Lung microvascular endothelial cell (primary cell): ENCODE results near the gene CEP131. TPM values are rescaled to one million over a fixed set of nuclear protein-coding genes. Genes with fewer than 3 reads are reported as not detected.
A peak's percentile ranks its signal among the peaks of the same experiment; 100 is the strongest.

Experiments used
- DNase-seq, 2 donors: peaks; one replicate each; pipeline versions ENCODE4 v3.0.0 to v3.0.0-alpha.2; 2010; ENCODE audit warnings: low read depth in 2 of 2
- total RNA-seq: library from RNA; depleted of rRNA; stranded (reverse); fragments of >200 nt; gene quantifications from 2 replicates; pipeline ENCODE4 v1.2.1, GENCODE V29; 2014

CEP131 gene
- total RNA-seq, 1 donor from 2014 or later = 4.4 TPM

DNA sequence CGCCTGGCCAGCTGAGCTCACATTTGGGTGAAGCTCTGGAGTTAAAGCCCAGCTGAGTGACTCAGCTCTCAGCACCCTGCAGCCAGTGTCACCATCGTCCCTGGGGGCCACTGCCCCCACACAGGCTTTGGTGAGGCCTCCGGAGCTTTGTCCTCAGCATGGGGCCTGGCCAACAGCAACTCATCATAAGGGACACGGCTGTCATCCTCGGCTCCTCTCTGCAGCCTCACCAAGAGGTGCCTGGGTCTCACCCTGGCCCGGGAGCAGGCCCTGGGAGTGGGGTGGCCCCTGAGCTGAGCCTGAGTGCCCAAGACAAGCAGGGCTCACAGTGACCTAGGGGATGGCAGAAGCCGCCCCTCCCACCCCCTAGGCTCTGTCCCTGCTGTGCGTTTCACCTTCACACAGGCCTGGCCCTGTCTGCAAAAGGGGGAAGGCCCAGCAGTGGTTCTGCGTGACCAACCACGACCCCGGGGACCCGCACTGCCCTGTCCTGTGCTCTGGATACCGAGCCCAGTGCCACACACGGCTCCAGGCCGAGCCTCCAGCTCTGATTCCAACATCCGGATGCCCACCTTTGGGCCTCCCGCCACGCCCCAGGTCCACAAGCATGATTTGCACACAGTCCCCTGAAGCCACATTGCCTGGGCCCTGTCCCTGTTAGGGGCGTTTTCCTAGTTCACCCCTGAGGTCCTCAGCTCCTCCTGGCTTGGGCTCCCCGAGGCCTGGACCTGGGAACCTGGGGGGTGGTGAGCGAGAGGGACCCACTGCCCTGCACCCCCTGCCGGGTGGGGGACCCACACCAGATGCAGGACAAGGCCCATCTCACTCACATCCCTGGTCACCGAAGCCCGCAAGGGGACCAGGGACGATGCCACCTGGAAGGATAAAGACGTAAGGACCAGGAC lies 34.9 kb downstream of the CEP131 start:
- DNase-seq = no peak

DNA sequence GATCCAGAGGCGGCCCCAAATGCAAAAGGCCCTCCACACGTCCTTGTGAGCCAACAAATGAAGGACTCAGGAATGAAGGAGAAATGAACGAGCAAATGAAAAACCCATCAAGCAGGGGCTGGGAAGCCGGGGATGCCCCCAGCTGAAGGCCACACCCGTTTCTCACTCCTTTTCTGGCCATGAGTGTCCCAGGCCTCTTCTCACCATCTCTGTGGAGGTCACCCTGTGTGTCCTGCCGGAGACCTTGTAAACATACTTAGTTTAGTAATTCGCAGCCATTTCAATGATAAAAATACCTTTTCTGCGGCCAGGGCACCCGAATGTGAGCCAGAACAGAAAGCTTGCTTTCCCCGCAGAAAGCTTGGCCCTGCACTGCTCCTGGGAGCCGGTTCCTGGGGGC lies 35.6 kb downstream of the CEP131 start:
- DNase-seq = no peak

DNA sequence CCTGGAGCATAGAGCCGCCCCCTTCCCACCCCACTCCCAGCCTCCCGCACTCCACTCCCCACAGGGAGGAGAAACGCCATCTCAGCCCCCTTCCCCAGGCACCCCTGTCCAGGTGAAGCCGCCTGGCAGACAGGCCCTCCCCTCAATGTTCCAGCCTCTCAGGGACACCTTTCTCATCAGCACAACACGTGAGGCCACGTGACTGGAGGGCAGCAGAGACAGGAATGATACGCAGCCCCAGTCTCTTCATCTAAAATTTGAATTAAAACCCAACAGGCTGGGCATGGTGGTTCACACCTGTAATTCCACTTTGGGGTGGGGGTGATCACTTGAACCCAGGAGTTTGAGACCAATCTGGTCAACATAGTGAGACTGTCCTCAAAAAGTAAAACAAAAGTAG lies 36.6 kb downstream of the CEP131 start:
- DNase-seq = no peak

DNA sequence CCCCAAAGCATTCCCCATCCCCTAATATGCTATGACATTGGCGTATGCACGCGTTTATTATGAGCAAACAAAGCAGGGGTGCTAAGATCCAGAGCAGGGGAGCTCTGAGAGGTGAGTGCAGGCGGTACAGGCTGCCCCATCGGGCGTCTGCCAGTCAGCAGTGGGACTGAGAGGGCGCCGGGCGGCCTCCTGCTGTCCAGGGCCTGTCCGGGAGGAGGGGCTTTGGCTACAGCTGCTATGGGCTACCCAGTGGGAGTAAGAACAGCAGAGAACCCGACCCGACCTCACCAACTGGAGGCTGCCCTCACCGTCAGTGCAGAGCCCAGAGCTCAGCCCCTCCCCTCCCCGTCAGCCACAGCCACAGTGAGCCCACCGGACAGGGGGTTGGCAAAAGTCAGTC lies 38.2 kb downstream of the CEP131 start:
- no peak for DNase-seq

DNA sequence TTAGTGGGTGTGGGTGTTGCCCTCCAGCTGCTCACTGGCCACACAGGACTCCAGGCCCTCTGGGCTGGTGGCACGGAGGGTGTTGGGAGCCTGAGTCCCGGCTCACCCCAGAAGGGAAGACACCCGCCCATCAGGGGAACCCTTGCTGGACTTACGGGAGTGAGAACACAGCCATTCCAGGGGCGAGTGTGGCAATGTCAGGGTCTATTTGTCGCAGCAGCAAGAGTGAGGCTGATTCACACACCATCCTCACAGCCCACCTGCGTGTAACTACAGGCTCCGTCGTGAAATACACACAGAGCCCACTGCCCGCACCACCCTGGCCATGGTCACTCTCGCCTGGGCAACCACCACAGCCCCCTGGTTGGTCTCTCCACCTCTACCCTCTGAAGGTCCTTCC lies 39.0 kb downstream of the CEP131 start:
- no peak for DNase-seq

DNA sequence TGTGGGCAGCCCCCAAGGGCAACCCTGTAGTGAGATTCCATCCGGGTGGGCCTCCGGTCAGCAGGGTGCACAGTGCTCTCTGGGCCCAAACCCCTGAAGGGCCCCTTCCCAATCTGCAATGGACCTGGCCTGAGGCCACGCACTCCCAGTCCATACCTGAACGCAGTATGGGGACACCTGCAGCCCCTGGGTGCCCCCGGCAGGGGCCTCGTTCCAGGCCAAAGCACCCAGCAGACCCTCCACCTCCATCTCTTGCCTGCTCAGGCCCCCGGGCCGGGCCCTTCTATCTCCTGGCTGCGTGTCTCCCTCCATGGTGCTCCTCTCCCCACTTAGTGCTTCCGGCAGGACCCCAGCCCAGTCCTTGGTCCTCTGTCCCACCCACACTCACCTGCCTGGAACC lies 39.4 kb downstream of the CEP131 start:
- no peak for DNase-seq

DNA sequence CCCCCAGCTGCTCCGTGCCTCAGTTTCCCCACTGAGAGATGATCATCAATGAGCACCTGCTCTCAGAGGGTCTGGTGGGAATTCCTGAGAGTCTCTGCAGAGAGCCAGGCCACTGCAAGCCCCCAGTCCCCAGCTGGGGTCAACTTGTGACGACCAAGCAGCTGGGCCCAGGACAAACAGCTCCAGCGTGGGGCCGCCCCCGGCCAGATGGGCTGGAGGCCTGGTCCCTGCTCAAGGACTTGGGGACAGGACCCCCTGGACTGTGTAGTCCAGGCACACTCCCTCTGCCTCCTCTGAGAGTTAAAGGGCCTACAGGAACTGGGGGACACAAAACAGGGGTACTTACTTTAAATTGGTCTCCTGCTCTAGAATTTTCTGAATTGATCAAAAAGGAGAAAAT lies 40.2 kb downstream of the CEP131 start:
- no peak for DNase-seq

DNA sequence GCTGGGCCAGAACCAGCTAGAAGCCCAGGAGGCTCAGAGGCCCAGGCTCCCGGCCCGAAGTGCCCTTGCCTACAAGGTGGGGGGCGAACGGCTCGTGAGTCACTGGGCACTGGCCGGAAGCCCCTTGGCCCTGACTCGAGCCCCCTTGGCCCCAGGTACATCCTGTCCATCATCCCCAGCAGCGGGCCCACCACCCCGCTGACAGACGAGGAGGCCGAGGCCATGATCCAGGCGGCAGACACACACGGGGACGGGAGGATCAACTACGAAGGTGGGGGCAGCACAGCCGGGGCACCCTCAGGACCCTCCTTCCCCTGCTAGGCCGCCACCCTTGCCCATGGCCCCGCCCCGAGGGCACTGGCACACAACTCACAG lies 41.0 kb downstream of the CEP131 start:
- DNase-seq = no peak

DNA sequence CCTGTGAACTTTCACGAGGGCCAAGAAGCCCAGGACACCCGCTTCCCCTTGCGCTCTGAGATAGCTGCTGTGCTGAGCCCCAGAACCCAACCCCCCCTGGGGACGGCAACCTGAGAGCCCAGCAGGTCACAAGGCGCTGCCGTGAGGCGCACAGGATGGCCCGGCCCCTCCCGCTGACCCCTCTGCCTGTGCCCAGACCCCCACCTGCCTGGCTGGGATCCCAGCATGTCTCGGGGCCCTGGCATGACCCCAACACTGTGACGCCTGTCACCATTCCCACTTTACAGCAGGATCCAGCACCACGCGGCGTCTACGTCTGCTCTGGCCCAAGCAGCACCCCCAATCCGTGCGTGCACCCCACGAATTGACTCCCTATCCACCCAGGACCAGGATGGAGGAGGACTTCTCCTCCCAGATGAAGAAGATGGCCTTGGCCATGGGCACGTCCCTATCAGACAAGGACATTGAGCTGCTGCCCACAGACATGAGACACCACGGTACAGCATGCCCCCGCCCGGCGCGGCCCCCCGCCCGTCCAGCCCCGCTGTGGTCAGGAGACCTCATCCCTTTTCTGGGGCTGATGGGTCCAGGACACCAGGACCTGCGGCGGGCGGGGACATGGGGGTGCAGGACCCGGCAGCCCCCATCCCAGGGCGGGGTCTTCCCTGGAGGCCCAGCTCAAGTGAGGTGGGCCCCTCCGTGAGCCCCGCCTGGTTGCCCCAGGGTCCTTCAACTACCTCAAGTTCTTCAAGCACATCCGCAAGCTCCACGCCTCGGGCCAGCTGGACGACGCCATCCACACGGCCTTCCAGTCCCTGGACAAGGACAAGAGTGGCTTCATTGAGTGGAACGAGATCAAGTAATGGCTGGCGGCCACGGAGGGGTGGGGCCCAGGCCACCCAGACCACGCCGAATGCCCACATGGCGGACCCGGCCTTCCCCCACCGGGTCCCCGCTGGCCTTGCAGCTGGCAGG lies 41.6 kb downstream of the CEP131 start:
- DNase-seq = no peak

DNA sequence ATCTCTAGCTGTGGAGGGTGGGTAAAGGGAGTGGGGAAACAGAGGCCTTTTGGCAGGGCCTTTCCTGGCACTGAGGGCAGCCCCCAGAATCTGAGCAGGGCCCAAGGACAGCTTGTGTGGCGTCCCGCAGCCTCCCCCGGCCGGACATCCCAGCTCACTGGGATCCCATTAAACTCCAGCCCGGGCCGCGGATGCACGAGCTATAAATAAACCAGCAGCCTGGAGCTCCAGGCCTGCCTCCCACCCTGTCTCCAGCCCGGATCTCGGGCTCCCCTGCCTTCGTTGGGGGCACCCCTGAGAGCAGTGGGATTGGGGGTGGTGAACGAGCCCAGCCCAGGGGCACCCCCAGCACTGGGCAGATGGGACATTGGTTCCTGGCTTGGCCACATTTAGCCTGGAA lies 42.9 kb downstream of the CEP131 start:
- DNase-seq = no peak

DNA sequence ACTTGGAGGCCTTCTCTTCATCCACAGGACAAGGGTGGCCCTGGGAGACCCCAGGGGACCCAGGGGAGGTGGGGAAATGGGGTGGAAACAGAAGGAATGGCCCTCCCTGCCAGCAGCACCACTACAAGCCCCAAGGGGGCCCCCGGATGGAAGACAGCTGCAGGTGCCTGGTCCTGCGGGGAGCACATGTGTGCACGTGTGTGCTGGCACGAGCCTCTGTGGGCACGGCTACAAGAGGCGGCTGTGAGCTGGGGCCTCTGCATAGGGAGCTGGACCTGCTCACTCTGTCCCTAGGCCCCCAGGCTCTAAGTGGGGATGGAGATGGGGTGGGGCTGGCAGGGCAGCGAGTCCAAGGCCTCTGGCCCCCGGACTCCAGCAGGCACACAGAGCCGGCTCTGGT lies 43.5 kb downstream of the CEP131 start:
- DNase-seq = no peak

DNA sequence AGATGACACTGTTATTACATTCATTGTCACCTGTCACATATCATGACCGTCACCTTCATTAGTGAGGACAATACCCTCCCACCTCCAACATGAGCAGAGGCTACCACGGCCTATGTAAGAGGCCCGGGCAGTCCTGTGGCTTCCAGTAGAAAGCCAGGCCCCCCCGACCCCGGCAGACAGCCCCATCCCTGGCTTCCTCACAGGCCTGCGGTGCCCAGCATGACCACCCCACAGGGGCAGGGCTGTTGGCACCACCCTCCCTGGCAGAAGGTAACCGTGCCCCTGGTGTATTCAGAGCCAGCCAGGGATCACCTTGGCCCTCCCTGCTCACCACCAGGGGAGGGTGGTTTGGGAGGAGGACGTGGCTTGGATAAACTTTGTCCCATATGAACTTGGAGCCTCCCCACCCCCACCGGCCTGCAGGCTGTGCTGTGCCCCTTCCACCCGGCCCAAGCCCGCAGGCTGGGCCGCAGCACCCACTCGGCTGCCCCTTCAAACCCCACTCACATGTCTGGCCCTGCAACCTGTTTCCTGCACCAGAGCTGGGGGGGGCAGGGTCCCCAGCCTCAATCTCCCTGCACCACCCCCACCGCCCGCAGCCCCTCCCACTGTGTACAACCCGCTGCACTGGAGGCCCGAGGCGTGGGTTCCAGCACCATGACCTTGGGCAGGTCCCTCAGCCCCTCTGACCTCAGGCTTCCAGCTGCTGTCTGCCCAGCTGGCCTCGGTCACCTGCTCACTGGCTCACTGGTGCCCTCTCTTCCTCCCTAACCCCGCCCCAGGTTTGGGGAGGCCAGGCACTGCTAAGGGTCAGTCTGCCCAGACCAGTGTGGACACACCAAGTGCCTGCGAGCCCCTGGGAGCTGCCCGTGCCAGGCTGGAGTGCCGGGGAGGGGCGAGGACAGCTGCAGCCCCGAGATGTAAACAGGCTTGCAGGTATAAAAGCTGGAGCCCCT lies 44.4 kb downstream of the CEP131 start:
- DNase-seq = no peak

DNA sequence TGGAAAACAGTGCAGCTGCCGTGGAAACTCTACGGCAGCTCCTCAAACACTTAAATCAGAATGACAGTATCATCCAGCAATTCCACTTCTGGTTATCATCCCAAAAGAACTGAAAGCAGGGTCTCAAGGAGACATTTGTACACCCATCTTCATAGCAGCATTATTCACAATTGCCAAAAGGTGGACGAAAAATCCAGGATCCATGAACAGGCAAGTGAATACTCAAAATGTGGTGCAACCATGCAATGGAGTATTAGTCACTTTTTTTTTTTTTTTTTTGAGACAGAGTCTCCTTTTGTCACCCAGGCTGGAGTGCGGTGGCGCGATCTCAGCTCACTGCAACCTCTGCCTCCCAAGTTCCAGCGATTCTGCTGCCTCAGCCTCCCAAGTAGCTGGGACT lies 46.1 kb downstream of the CEP131 start:
- no peak for DNase-seq

DNA sequence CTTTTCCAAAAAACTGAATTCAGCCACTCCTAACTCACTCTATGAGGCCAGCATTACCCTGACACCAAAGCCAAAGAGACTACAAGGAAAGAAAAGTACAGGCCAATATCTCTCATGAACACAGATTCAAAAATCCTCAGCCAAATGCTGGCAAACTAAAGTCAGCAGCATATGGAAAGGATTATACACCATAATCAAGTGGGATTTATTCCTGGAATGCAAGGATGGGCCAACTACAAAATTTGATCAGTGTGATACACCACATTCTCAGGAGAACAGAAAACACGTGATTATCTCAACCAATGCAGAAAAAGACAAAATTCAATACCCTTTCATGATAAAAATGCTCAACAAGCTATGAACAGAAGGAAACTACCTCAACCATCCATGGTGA lies 49.0 kb downstream of the CEP131 start:
- no peak for DNase-seq

DNA sequence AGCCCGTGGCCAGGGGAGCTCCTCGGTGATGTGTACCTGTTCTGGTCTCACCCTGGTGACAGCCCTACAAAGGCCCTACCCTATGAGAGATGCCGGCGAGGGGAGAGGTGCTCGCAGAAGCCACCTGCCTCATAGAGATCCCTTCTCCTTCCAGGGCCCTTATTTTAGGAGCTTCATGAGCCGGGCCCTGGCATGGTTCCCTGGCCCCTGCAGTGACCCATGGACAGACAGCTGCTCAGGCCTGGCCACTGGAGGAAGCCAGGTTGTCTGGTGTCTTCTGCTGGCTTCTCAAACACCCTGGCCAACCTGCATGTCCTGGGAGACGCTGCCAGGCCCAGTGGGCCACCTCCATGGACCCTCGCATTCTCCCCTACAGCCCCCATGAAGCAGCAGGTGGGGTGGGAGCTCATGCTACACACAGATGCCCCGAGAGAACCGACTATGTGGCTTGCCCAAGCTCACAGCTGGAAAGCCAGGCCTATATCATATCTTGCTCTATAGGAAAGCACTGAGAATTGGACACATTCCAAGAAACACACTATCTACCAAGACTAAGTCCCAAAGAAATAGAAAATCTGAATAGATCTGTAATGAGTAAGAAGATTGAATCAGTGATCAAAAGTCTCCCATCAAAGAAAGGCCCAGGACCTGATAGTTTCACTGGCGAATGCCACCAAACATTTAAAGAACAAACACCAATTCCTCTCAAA lies 49.6 kb downstream of the CEP131 start:
- DNase-seq = no peak

DNA sequence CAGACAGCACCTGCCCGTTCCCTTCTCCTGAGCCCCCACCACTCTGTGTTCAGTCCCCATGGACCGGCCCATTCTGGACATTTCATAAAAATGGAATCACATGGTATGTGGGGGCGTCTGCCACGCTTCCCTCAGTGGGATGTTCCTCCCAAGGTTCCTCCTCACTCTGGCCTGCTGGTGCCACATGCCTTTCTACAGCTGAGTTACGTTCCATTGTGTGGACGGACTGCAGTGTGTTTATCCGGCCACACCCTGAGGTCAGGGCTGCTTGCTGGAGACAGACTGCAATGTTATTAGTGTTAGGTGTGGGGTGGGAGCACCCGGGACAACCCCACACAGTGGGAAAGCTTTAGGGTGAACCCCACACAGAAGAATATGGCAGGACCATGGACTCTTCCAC lies 50.8 kb downstream of the CEP131 start:
- peak; percentile 37 to 38 for DNase-seq

DNA sequence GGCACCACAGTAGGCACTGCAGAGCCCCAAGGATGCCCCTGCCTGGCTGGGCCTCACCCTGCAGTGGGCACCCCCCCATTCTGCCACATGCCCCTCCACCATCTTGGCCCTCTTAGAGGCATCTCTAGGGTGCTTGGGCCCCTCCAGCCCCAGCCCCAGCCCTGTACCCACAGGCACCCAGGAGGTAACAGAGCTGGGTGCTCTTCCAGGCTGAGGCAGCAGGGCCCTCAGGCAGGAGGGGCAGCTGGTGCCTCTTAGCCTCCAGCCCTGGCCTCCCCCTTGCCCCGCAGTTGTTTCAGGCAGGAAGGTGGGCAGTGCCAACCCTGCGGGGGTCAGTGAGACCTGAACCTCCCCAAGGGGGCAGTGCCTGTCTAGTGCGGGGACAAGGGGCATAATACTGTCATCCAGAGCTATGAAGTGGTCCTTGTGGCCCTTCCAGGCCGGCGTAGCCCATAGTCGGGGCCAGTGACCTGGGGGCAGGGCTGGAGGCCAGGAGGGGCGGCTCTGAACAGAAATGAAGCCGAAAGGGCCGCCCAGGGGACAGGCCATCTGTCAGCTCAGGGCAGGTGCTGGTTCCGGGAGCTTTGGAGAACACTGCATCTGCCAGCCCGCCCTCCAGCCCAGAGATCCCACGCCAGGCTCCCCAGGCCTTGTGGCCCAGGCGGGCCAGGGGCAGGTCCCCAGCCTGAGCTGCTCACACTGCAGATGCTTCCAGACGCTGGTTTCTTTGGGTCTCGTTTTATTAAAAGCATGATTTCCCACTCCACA lies 51.9 kb downstream of the CEP131 start:
- DNase-seq = no peak

DNA sequence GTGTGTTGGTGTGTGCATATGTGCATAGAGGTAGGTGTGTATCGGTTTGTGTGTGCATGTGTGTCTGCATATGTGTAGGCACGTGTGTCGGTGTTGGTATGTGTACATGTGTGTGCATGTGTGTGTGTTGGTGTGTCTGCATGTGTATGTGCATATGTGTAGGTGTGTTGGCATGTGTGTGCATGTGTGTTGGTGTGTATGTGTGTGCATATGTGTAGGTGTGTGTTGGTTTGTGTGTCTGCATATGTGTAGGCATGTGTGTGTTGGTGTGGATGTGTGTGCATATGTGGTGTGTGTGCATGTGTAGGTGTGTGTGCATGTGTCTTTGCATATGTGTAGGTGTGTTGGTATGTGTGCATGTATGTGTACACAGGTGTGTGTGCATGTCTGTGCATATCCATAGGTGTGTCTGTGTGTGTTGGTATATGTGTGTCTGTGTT lies 52.9 kb downstream of the CEP131 start:
- DNase-seq = no peak

DNA sequence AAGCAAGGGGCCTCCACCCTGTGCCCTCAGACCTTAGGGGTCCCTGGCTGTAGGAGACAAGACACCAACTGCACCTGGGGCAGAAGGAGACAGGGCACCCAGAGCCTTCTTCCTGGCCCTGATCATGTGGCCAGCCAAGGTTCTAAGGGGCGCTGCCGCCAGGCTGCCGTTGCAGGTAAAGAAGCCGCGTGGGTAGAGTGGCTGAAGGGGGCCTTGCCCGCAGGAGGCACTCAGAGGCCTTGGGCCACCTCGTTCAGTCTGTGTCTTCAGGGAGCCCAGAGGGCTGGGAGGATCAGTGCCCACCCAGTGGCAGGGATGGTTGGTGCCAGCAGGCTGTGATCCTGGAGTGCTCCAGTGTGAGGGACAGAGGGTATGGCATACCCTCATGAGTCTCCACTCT lies 55.1 kb downstream of the CEP131 start:
- no peak for DNase-seq

DNA sequence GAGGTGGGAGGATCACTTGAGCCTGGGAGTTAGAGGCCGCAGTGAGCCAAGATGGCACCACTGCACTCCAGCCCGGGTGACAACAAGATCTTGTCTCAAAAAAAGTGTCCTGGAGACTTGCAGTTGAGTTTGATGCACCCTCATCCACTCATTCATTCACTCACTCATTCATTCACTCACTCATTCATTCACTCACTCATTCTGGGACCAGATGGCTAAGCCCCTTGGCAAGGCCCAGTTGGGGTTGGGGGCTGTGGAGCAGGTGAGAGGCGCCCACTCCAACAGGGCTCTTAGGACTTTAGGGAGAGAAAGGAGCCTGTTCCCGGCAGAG lies 55.6 kb downstream of the CEP131 start:
- no peak for DNase-seq
